GM12875 (cell line): ENCODE measurements around the gene CIAO2A.

Experiments
- H3K4me3 ChIP-seq: one replicate; pipeline ENCODE4 v1.5.1; 2011; ENCODE audit warnings: low read depth, low read length, control low read depth
- CTCF ChIP-seq: IDR thresholded peaks from 2 replicates; pipeline ENCODE4 v1.5.1; 2011; ENCODE audit warnings: low read depth, mild to moderate bottlenecking, control low read depth, inconsistent platforms, low read length, moderate library complexity, borderline replicate concordance; ENCODE audit not compliant: insufficient read depth

CIAO2A gene

GRCh38 chr15:64134345-64134829, 40.7 kb upstream of the CIAO2A start:
- no peak overlapping the region for H3K4me3 ChIP-seq
- TF ChIP-seq CTCF = no peak

- no peak overlapping the region for H3K4me3 ChIP-seq
These were observed 40.1 kb upstream of the CIAO2A start for GRCh38 chr15:64133623-64134344.

GRCh38 chr15:64132217-64132616, 38.6 kb upstream of the CIAO2A start:
- no peak for TF ChIP-seq CTCF

More at GRCh38 chr15:64133623-64134344, 40.1 kb upstream of the CIAO2A start:
- no peak for TF ChIP-seq CTCF

GRCh38 chr15:64131547-64131946, 37.9 kb upstream of the CIAO2A start:
- TF ChIP-seq CTCF = no peak
- H3K4me3 ChIP-seq = no peak overlapping the region

More at GRCh38 chr15:64132217-64132616, 38.6 kb upstream of the CIAO2A start:
- H3K4me3 ChIP-seq = no peak overlapping the region

- TF ChIP-seq CTCF = no peak
- H3K4me3 ChIP-seq = no peak overlapping the region
These were observed 36.5 kb upstream of the CIAO2A start for GRCh38 chr15:64130159-64130558.

GRCh38 chr15:64127521-64128270, 34.1 kb upstream of the CIAO2A start:
- TF ChIP-seq CTCF = no peak
- no peak overlapping the region for H3K4me3 ChIP-seq
